IMR-90 (cell line): ENCODE data around the gene PLIN4.

ENCODE experiments used
- CEBPB ChIP-seq: IDR thresholded peaks from 2 replicates; pipeline ENCODE4 v1.6.1; 2012; ENCODE audit warnings: low read depth, low read length, improper control_type of control experiment
- CTCF ChIP-seq: conservative IDR thresholded peaks from 2 replicates; pipeline ENCODE4 v1.5.1; 2012; ENCODE audit warnings: mild to moderate bottlenecking, low read depth, low read length, improper control_type of control experiment
- FOS ChIP-seq: fragments of 150-350 bp; IDR thresholded peaks from 2 replicates; pipeline ENCODE4 v1.6.1; 2016; ENCODE audit warnings: low read depth, low read length
- MAFK ChIP-seq: IDR thresholded peaks from 2 replicates; pipeline ENCODE4 v1.6.1; 2012; ENCODE audit warnings: low read depth, low read length, improper control_type of control experiment
- MAZ ChIP-seq: IDR thresholded peaks from 2 replicates; pipeline ENCODE4 v1.6.1; 2012; ENCODE audit warnings: low read depth, mild to moderate bottlenecking, low read length, improper control_type of control experiment, moderate library complexity, borderline replicate concordance
- MXI1 ChIP-seq: IDR thresholded peaks from 2 replicates; pipeline ENCODE4 v1.6.1; 2012; ENCODE audit warnings: low read depth, mild to moderate bottlenecking, low read length, moderate library complexity, borderline replicate concordance
- POLR2A ChIP-seq: IDR thresholded peaks from 2 replicates; pipeline ENCODE4 v1.6.1; 2012; ENCODE audit warnings: mild to moderate bottlenecking, low read depth, low read length
- RAD21 ChIP-seq: IDR thresholded peaks from 2 replicates; pipeline ENCODE4 v1.6.1; 2012; ENCODE audit warnings: low read length, improper control_type of control experiment
- RCOR1 ChIP-seq: IDR thresholded peaks from 2 replicates; pipeline ENCODE4 v1.6.1; 2012; ENCODE audit warnings: mild to moderate bottlenecking, low read length, improper control_type of control experiment; ENCODE audit not compliant: insufficient replicate concordance
- RFX5 ChIP-seq: IDR thresholded peaks from 2 replicates; pipeline ENCODE4 v1.8.0; 2012; ENCODE audit warnings: low read depth, mild to moderate bottlenecking, low read length, moderate library complexity
- SMC3 ChIP-seq: fragments of 150-350 bp; IDR thresholded peaks from 2 replicates; pipeline ENCODE4 v1.6.1; 2016; ENCODE audit warnings: low read depth, mild to moderate bottlenecking, antibody characterized with exemption, low read length, moderate library complexity
- USF2 ChIP-seq: fragments of 150-350 bp; IDR thresholded peaks from 2 replicates; pipeline ENCODE4 v1.6.1; 2017; ENCODE audit warnings: mild to moderate bottlenecking, antibody characterized with exemption, low read length, low read depth

- TF ChIP-seq CTCF (no peak), POLR2A (no peak), RCOR1 (no peak), MAZ (no peak), MXI1 (no peak), MAFK (no peak), RFX5 (no peak), SMC3 (no peak), RAD21 (no peak), USF2 (no peak), CEBPB (no peak), FOS (no peak)
Measured at GRCh38 chr19:4511300-4512054, 6.8 kb downstream of the PLIN4 start.
